ENCODE data around the gene TARP.
"Not testable (repeated sequence)": the region's sequence is repeated elsewhere in the genome, so short reads cannot be mapped to it uniquely, and the experiment has no call there.

TARP gene

DNA sequence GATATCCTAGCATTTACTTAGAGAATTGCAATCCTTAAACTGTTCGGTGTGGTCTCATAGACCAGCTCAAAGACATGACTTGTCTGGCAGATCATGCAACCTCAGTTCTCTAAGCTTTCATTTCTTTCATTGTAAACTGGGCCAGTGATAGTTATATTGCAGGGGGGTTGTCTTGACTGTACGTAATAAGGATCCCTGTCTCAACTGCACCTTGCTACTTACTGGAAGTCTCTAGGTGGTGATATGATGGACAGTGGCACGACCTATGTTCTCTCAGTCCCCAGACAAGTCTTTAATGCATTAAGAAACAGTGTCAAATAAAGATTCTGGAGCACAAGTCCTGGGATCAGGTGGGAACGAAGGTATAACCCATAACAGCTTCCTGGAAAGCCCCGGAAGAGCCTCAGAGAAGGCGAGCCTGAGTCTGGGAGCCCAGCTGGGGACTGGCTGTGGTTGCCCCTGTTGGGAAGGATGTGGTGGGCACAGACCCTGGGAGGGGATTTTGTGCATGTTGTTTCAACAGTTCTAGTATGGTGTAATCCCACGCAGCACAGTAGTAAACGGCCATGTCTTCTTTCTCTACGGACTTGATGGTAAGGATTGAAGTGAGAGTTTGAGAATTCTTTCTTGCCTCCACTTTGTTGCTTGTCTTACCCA is 26.0 kb upstream of the TARP start:
- no peak for DNase-seq (ENCODE audit: extremely low read depth in 1 of 2, low read depth in 1 of 2)

DNA sequence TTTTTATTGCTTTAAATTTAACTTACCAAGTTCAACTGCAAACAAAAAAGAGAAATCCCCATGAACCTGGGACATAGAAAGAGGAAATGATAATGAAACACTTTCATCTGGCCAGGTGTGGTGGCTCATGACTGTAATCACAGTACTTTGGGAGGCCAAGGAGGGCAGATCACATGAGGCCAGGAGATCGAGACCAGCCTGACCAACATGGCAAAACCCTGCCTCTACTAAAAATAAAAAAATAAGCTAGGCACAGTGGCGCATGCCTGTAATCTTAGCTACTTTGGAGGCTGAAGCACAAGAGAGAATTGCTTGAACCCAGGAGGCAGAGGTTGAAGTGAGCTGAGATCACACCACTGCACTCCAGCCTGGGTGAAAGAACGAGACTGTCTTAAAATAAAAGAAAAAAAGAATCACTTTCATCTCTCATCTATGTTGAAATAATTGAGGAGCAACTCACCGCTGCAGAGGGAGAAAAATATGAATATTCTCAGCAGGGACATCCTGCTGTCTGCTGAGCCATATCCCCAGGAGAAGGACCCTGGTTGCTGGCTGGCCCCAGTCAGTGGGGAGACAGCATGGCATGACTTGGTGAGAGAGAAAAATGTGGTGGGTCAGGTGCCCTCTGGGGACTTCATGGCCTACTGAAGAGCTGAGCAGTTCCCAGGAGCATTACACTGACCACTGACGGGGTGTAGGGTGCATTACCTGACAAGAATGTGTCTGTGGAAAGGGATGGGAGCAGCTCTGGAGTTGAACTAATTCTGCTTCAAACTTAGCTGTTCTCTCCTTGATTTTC is 22.8 kb upstream of the TARP start:
- DNase-seq (ENCODE audit: extremely low read depth in 1 of 2, low read depth in 1 of 2) = no peak

DNA sequence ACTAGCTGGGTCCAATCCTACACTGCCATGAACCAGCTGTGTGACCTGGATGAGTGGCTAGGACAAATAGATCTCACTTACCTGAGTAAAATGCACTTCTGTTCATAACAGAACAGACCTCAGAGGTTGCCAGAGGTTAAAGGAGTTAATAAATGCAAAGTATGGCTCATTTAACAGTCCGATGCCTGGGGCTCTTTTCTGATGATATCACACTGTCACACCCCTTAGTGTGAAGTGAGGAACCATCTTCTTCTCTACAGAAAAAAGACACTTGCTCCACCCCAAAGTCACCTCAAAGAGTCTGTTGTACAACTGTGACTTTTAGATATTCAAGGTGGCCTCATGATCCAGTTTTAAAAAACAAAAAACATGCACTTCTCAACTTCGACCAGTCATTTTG is 21.5 kb upstream of the TARP start:
- DNase-seq (ENCODE audit: extremely low read depth in 1 of 2, low read depth in 1 of 2) = no peak

DNA sequence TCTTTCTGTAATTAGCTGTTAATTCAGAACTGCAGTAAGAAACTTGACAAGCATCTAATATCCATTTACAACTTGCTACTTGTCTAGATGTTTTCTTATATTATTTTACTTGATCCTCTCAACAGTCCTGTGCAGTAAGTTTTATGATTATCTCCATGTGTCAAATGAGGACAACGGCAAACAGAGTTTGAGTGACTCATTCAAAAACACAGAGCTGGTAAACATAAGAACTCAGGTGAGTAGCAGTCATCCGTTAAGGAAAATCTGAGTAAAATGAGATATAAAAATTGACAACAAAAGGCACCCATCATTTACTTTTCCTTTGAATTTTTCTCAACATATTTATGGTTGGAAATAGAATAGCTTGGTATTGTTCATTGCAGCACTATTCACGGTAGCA is 19.0 kb upstream of the TARP start:
- DNase-seq (ENCODE audit: extremely low read depth in 1 of 2, low read depth in 1 of 2) = no peak

DNA sequence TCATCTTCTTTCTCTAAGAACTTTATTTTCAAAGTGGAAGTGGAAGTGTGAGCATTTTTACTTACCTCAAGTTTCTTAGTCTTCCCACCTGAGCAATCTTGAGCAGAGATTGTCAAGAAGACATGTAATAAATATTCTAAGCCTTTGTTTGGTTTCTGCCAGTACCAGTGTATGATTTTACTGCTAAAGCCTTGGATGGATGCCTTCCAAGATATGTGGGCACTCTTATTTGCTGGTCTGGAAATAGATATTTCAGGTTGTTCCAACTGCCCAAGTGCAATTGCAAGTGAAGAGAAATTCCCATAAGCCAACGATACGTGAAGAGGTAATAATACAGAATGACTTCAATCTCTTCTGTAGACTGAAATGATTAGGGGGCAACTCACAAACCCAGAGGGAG is 18.2 kb upstream of the TARP start:
- no peak for DNase-seq (ENCODE audit: extremely low read depth in 1 of 2, low read depth in 1 of 2)

DNA sequence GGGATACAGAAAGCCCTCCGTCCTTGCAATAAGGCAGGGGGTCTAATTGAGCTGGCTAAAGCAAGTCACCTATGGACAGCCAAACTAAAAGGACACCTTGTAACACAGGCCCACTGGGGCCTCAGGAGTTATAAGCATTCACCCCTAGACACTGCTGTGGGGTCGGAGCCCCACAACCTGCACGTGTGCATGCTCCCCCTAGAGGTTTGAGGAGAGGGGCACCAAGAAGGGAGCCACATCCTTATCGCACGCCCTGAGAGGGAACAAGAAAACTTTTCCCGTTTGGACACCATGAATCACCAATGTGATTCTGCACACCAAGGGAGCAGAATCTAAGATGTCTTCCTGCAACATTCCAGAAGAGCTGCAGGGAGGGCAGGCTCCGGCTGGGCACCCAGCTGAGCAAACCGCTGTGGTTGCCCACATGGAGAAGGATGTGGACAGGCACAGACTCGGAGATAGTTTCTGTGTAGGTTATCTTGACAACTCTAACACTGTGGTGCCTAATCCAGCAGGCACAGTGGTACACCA is 17.7 kb upstream of the TARP start:
- no peak for DNase-seq (ENCODE audit: extremely low read depth in 1 of 2, low read depth in 1 of 2)

DNA sequence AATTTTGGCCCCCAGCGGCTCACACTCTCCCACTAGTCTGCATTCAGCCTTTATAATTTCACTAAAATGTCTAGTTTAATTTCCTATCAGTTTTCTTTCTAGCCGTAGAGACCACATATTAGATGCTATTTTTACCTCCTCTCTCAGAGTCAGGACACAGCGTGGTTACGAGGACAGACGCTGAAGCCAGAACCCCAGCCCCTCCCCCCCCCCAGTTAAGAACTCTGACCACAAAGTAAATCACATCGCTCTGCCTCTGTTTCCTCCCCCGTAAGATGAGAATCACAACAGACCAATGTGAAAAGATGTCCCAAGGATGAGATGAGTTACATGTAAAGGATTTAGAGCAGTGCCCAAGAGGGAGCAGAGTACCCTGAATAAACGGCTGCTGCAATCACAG is 11.1 kb upstream of the TARP start:
- no peak for DNase-seq (ENCODE audit: extremely low read depth in 1 of 2, low read depth in 1 of 2)

DNA sequence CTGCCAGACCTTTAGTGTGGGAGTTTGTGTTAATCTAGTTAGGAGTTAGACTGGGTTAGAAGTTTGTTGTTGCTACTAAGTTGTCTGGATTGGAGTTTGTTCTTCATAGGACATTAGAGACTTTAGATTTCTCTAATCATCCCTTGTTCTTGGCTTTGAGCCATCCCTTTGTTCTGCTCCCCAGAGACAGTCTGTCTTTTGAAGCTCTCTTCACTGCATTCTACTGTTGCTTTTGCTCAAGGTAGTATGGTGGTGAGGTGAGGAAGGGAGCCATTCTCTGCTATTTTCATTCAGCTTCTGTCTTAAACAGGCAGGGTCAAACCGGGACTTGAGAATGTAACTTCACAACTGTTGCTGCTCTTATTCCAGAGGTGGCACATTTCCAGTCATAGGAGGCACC is 10.4 kb upstream of the TARP start:
- no peak for DNase-seq (ENCODE audit: extremely low read depth in 1 of 2, low read depth in 1 of 2)

DNA sequence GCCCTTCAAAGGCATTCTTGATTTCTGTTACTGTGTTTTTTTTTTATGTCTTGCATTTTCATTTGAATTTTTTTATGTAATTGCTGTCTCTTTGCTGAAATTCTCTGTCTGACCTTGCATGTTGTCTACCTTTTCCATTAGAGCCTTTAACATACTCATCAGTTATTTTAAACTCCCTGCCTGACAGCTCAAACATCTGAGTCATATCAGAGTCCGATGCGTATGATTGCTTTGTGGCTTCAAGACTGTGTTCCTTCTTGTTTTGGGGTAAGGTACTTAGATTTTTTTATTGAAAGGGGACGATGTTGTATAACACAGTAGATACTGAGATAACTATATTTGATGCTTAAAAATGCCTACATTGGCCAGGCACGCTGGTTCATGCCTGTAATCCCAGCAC is 9.7 kb upstream of the TARP start:
- no peak for DNase-seq (ENCODE audit: extremely low read depth in 1 of 2, low read depth in 1 of 2)

DNA sequence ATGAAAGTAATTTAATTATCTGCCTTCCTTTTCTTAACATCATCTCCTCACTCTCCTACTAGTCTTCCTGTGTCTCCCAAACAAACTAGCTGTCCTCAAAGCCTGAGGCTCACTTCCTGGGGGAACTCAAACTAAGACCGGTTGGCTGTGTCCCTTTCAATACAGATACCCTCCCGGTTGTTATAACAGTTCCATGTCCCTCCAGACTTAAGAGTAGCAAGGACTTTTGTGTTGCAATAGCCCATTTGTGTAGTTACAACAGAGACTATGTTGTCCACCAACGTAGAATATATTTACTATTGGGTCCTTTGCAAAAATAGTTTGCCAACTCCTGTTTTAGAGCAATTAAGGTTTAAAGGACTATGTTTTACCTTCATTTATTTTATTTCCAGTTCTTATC is 8.6 kb upstream of the TARP start:
- no peak for DNase-seq (ENCODE audit: extremely low read depth in 1 of 2, low read depth in 1 of 2)

DNA sequence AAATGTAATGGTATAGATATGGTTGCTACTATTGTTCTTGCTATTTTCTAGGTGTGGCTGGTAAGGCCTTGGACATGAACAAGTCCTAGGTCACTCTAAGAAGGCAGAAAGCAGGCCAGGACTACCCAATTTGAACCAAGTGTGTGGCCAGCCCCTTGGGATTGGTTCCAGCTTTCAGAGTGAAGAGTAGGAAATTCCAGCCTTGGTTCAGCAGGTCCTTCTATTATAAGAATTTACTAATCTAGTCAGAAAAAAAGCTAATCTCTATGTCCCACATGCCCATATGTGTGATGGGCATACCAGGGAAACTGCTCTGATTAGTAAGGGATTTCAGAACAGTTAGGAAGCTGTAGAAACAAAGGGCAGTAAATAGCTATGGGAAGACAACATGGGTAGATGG is 7.8 kb upstream of the TARP start:
- no peak for DNase-seq (ENCODE audit: extremely low read depth in 1 of 2, low read depth in 1 of 2)

DNA sequence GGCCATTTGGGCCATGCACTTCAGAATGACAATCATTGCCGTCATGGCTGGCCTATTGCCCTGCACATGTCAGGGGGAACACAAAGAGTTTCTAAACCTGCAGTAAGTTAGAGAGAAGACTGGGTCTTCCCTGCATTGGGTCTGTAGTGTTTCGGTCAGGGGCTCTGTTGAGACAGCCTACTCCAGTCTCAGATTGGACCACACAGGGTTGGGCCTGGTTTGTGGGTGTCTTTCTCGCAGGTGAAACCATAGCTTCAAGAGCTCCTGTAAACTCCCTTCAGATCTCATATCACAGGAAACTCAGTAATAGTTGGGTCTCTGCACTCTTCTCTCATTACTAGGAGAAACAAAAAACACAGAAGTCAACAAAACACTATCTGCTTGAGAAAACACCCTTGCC is 7.3 kb upstream of the TARP start:
- DNase-seq (ENCODE audit: extremely low read depth in 1 of 2, low read depth in 1 of 2) = no peak

DNA sequence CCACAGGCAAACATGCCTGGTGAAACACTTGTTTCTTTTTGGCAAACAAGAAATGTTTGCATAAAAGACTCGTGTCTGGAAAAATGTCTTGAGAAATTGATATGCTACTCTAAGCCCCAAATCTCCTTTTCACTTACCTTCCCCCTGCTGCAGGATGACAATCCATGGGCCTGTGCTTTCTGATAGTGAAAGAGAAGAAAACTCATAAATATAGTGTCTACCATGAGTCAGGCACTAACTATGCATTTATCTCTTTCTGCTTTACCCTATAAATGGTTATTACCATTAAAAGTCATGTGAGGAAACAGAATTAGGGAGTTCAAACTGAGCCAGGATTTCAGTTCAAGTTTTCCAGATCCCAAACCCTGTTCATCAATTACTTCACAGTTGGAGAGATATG is 6.6 kb upstream of the TARP start:
- no peak for DNase-seq (ENCODE audit: extremely low read depth in 1 of 2, low read depth in 1 of 2)

DNA sequence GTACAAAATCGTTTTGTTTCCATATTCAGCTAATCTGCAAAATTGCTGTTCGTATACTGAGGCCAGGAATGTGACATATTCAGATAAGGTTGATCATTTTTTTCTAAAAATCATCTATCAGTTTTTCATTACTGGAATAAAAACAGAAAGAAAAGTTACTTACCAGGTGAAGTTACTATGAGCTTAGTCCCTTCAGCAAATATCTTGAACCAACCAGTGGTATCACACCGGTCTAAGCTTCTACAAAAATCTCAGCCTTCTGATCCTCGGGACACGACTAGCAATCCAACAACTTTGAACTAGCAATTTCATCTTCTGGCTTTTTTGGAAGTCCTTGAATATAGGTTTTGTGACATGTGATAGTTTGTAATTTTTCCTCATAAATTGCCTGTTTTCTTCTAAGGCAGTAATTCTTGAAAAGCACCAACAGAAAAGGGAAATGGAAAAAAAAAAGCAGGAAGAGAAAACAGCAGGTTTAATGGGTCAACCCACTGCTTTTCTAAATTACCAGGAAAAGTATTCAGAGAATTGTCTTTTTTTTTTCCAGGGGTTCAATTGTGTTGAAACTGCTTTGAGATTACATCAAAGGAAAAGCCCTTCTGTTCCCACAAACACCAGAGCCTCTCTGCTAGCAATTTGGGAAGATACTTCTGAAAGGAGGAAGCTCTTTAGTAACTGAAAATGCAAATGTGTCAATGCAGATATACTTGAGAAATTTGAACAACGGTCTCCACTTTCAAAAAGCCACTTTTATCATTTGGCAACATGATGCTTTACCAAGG is 2.9 kb upstream of the TARP start:
- no peak for DNase-seq (ENCODE audit: extremely low read depth in 1 of 2, low read depth in 1 of 2)

DNA sequence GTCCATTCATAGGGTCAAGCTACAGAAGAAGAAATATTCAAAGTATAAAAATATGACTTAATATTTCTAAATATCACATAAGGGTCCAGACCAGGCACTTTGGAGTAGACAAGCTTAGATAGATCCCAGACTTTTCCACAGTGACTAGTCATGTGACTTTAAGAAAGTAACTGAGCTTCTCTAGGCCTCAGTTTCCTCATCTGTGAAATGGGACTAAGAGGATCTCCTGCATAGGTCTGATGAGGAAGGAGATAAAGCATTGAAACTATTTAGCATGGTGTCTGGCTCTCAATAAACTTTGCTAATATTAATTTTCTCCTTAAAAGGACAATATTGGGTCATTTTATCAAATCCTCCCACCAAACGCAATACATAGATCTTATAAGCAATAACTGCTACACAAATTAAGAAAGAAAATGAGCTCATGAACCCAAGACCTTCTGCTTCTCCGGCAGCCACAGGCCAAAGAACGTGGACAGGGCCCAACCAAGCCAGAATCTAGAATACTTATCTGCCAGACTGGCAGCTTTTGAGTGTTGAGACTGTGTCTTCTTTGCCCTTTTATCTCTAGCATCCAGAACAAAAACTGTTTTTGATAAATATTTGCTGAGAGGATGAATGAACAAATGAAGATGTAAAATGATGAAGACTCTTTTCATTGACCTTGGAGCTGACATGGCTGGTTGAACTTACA is 1.6 kb upstream of the TARP start:
- no peak for DNase-seq (ENCODE audit: extremely low read depth in 1 of 2, low read depth in 1 of 2)

DNA sequence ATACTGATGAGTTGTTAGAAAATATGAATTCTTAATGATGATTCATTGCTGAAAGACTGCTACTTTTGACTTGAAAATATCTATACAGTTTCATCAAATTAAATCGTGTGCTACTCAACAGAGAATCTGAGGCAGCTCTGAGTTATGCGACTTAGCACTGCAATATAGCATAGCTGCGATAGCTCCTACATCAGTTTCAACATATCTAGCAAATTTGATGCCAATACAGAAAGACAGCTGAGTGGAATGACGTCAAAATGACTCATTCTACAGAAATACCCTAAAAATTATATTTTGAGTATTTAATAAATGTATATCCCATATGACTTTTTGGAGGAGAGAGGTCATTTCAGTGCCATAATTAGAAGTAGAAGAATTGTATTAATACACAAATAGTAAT is 1.1 kb upstream of the TARP start:
- DNase-seq (ENCODE audit: extremely low read depth in 1 of 2, low read depth in 1 of 2) = no peak

DNA sequence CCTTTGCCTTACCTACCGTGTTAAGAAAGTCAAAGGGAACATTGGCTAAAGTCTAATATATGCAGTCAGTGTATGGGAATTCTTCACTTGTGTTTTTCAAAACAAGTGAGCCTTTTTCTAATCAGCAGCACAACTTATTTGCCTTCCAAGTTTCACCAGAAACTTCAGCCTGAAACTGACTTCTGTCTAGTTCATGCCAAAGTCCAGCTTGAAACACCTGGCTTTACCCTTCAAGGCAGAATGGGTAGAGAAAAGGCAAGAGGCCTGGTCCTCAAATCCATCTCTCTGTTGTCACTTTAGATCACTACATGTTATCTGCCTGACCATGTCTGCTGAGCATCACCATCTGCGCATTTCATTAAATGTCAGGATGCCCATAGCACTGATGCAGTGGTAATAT is 3.0 kb downstream of the TARP start:
- not testable (repeated sequence) for DNase-seq (ENCODE audit: extremely low read depth in 1 of 2, low read depth in 1 of 2)

DNA sequence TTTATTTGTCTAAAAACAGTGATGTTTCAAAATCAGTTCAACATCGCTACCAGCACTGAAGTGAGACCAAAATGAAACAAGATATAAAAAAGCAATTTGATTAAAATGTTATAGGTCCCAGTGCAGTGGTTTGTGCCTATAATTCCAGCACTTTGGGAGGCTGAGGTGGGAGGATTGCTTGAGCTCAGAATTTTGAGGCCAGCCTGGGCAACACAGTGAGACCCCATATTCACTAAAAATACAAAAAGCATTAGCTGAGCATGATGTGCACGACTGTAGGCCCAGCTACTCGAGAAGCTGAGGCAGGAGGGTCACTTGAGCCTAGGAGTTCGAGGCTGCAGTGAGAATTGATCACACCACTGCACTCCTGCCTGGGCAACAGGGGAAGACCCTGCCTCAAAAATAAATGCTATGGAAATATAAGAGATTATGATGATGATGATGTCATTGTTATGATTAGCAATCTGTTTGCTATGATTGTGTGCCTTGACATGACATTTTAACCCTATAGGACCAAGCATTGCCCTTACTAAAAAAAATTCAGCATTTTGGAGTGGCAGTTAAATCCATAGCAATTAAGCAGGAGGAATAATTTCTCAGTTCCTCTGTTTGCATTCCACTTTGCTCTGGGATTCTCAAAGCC is 3.6 kb downstream of the TARP start:
- not testable (repeated sequence) for DNase-seq (ENCODE audit: extremely low read depth in 1 of 2, low read depth in 1 of 2)

DNA sequence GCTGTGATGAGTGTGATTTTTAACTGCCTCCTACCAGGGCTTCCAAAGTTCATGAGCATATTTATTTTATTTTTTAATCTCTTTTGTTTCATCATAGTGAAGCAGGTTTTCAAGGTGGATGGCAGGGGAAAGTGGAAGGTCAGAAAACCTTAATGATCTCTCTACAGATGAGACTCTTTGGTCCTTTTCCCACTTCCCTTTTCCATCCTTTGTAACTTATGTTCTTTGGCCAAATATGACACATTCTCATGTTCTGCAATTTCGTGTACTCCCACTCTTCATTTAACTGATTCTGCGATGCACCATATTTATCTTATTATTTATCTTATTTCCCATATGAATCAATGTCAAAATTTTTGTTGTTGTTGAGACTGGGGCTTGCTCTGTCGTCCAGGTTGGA is 7.5 kb downstream of the TARP start:
- DNase-seq (ENCODE audit: extremely low read depth in 1 of 2, low read depth in 1 of 2) = not testable (repeated sequence)

DNA sequence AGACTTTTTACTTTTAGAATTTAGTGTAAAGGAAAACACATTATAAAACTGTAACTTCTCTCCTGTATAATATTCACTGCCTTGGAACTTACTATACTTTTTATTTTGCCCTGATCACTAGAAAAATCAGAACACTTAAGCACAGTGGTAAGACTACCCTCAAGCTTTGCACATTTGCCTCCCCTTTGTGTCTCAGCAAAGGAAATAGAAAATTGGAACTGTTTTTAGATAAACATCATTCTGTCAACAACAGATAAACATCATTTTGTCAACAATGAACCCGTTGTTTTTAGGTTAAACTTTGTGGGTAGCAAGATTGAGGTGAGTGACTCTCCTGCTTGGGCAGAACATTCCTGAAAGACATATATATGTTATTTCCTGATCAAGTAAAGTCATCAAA is 8.8 kb downstream of the TARP start:
- not testable (repeated sequence) for DNase-seq (ENCODE audit: extremely low read depth in 1 of 2, low read depth in 1 of 2)

DNA sequence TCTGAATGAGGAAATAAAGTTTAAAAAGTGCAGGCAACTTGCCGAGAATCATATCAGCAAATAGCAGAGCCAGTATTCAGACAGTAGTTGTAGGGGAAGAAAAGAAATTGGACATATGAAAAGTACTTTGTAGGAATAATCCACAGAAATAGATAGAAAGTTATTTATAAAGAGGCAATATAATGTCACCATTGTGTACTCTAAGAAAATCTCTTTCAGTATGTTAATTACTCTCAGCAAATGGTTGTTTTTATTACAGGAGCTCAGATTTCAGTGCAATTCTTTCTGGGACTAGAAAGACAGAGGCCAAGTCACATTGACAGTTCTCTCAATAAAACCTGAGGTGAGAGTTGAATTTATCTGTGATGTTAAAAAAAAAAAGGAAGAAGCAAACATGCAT is 10.2 kb downstream of the TARP start:
- not testable (repeated sequence) for DNase-seq (ENCODE audit: extremely low read depth in 1 of 2, low read depth in 1 of 2)
